ENCODE results near the gene FNDC5.
A peak's percentile ranks its signal among the peaks of the same experiment; 100 is the strongest.

The FNDC5 gene

DNA sequence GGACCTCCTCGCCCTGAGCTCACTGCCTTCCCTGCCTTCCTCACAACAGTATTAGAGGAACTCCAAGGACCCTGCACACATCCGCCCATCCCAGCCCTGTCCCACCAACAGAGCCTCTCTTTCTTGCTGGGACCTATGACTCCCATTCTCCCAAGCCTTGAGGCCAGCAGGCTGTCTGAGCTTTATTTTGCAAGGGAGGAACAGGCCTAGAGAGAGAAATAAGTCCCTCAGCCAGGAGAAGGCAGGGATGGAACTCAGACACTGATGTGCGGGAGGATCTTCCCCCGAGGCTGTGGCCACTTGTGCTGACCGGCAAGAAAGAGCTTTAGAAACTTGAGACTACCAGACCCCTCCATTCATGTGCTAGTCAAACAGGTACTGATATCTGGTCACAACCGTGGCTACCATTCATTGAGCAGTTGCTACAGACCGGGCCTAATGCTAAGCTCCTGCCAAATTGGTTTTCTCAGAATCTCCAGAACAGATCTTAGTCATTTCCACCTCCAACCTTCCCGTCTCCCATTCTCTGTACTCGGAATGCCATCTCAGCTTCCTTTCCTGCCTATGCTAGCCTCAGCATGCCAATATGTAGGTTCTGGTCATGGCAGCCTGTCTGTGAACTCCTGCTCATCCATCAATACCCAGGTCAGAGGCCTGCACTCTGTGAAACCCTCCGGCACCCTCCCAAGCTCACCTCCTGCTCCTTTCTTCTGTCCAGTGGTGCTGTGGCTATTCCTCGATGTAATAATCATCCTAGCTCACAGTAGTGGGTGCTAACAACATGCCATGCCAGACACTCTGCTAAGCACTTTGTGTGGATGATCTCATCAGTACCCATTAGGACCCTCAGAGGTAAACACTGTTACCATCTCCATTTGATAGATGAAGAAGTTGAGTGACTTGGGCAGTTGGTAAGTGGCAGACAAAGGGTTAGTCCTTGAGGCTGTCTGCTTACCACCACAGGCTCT, 26.7 kb upstream of the FNDC5 start:
- no peak for DNase-seq

GRCh38 chr1:32896451-32896850, 25.7 kb upstream of the FNDC5 start:
- DNase-seq = no peak

- DNase-seq = no peak
Measured at GRCh38 chr1:32895325-32896215, 24.9 kb upstream of the FNDC5 start.

DNA sequence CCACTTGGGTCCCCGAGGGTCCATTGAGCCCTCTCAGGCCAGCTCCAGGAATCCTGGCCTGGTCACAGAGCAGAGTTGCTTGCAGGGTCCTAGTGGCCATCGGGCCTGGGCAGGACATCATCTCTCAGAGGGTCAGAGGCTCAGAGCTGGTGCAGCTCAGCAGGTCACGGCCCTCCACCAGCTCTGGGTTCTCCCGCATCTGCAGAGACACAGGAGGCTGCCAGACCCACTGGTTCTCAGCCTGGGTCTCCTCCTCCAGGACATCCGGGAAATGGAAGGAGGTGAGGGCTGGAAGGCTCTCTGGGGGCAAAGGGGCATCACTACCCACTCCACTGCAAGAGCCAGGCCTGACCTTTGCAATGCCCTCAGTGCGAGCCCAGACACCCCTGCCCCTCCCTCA, 24.0 kb upstream of the FNDC5 start:
- DNase-seq = no peak

GRCh38 chr1:32894019-32894600, 23.4 kb upstream of the FNDC5 start:
- DNase-seq = no peak

- DNase-seq = peak in 1 of 2 experiments; percentile 30
Measured at GRCh38 chr1:32893198-32894018, 22.7 kb upstream of the FNDC5 start.

GRCh38 chr1:32892368-32893197, 21.9 kb upstream of the FNDC5 start:
- peak; percentile 47 to 58 for DNase-seq

GRCh38 chr1:32891630-32892029, 20.9 kb upstream of the FNDC5 start:
- no peak for DNase-seq

GRCh38 chr1:32891241-32891570, 20.5 kb upstream of the FNDC5 start:
- DNase-seq = no peak

DNA sequence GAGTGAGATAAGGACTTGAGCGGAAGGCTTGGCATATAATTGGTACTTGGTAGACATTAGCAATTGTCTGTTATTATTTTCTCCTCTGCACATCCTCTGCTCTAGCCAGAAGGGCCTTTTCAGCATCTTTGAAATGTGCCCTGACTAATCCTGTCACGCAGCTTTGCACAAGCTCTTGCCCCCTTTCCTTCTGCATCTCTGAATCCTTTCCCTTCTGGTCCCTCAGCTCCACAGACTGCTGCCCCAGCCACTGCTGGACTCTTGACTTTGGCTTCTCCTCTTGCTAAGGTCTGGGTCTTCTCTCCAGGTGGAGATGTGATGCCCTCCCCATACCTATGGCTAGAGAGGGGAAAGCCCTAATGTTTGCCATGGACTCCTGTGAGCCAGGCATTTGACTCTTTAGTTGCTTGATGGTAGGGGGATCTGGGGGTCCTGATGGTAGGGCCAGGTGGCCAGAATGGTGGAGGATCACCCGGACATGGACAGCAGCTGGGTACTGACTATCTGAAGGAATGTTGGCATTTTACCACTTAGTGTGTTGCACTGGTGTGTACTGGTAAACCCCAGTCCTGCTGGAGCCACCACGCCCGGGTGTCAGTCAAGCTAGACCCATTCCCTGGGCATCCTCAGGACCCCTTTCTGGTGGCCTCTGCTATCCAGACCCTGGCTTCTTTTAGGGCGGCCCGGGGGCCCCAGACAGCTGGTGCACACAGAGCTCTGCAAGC, 20.0 kb upstream of the FNDC5 start:
- no peak for DNase-seq

DNA sequence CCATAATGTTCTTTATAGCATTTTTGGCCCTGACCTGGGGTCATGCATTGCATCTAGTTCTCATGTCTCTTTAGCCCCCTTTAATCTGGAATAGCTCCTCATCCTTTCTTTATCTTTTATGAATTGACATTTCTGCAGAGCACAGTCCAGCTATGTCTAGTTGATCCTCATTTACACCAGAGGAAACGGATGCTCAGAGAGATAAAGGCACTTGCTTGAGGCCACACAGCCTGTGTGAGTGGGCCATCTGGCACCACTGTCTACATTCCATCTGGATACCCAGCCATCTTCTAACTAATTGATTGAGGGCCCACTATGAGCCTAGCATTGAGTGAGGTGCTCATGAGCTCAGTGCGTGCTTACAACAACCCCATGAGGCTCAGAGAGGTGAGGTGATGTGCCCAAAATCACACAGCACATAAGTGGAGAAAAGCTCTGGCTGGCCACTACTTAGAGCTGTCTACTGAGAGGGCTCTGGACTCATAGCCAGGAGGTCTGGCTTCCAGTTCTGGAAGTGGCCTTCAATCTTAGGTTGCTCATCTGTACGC, 19.1 kb upstream of the FNDC5 start:
- no peak for DNase-seq

- DNase-seq = no peak
Measured at GRCh38 chr1:32888677-32889420, 18.1 kb upstream of the FNDC5 start.

DNA sequence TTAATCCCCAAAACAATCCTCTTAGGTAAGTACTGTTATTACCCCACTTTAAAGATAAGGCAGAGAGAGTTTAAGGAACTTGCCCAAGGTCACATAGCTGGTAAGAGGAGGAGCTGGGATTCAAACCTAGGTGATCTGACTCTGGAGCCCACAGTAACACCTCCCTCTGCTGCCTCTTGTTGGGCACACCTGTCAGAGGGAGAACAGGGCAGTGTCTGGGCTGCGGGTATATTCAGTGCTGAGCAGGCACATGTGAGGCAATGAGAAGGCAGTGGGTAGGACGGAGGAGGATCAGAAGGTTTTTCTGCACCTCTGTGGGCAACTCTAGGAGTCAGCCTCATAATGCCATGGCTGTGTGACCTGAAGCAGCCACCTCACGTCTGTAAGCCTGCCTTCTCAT, 17.4 kb upstream of the FNDC5 start:
- DNase-seq = no peak

DNA sequence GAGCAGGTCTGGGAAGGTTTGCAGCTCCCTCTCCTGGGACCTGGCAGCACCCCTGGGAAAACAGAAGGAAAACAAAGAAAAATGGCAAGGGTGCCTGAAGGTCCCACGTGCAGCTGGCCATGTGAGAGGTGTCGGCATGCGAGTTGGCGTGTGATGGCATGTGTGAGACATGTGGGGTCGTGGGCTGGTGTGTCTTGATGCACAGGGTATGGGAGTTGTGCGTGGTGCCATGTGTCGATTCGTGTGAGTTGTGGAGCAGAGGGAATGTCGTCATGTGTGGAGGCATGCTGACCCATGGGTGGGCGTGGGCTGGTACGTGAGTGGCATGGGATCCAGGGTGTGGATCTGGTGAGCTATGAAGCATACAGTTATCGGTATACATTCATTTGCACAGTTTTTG, 16.9 kb upstream of the FNDC5 start:
- no peak for DNase-seq

DNA sequence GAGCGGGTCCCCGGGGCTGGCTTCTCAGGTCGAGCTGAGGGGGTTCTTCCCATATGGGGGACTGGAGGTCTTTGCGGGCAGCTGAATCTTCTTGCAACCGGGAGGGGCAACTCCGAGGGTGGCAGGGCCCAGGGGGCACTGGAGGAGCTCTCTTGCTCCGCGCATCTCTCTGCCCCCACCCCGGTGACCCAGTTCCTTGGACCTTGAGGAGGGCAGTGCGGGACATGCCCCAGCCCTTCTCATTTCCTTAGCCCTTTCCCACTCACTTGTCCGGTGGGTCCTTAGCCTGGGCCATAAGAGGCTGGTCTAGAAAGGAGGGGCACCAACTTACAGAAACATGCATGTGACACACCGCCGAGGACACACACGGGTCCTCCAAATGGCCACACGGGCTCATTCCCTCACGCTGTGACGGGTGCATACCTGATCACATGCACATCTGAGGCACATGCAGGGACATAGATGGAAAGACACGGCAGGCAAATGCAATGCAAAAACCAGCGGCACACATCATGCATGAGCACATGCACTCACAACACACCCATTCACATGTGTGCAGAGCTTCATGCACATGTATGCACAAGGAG, 16.2 kb upstream of the FNDC5 start:
- no peak for DNase-seq

- DNase-seq = peak; percentile 48 to 53
Measured at GRCh38 chr1:32886004-32886827, 15.5 kb upstream of the FNDC5 start, which contains the start of gene HPCA. TSS of gene HPCA (plus strand) at chr1:32886491. CDS start at chr1:32888899, 2,408 bp downstream.

GRCh38 chr1:32885676-32886003, 14.9 kb upstream of the FNDC5 start:
- DNase-seq = no peak

GRCh38 chr1:32884726-32885125, 14.0 kb upstream of the FNDC5 start:
- DNase-seq = no peak

DNA sequence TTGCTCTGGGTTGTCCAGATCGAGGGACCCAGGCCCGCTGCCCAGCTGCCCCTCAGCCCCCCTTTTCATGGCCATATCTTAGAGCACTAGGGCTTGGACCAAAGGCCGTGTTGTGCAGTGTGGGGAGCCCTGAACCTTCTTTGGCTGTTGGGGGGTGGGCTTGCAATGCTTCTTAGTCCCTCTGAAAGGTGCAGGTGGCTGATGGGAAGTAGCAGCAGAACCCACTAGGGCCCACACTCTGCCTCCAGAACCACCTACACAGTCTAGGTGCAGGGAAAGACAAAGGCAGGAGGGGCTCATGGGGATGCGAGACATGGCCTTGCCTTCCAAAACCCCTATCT, 13.3 kb upstream of the FNDC5 start:
- DNase-seq = no peak

Measured in activated CD4-positive, alpha-beta T cell treated with anti-CD3 and anti-CD28 coated beads, Interleukin-2, amount 50 U/mL, for 48 hours (primary cell).